Mesothelial cell of epicardium (in vitro differentiated cells): Measurements from ENCODE around the gene PTPN14. TPM values are rescaled to one million over a fixed set of nuclear protein-coding genes. Genes with fewer than 3 reads are reported as not detected.
A peak's percentile ranks its signal among the peaks of the same experiment; 100 is the strongest.

ENCODE experiments used
- DNase-seq, 2 experiments: peaks; one replicate each; pipeline ENCODE4 v3.0.0; 2021; ENCODE audit warnings: low spot score in 2 of 2; ENCODE audit not compliant: unreplicated experiment in 2 of 2
- H3K27ac Mint-ChIP-seq: 2 replicates; pipeline ENCODE4 v1.8.0; 2021; ENCODE audit warnings: mixed read lengths
- H3K27me3 Mint-ChIP-seq: 2 replicates; pipeline ENCODE4 v1.8.0; 2021; ENCODE audit warnings: low read depth, mixed read lengths
- H3K36me3 Mint-ChIP-seq: 2 replicates; pipeline ENCODE4 v1.8.0; 2021; ENCODE audit warnings: mixed read lengths
- H3K4me1 Mint-ChIP-seq: 2 replicates; pipeline ENCODE4 v1.8.0; 2021; ENCODE audit warnings: mixed read lengths
- H3K4me3 Mint-ChIP-seq: 2 replicates; pipeline ENCODE4 v1.8.0; 2021; ENCODE audit warnings: mild to moderate bottlenecking, moderate library complexity, mixed read lengths
- H3K9me3 Mint-ChIP-seq: 2 replicates; pipeline ENCODE4 v1.8.0; 2021; ENCODE audit warnings: mixed read lengths
- CTCF ChIP-seq: fragments of 200-600 bp; sonication (generic); IDR thresholded peaks from one replicate; pipeline ENCODE4 v1.5.0; 2021; ENCODE audit warnings: antibody characterized with exemption; ENCODE audit not compliant: unreplicated experiment
- total RNA-seq: library from RNA; stranded (reverse); gene quantifications from 3 replicates; pipeline ENCODE4 v1.2.1, GENCODE V29; 2021

PTPN14 gene
- total RNA-seq, 1 donor from 2014 or later = 75.8 TPM

DNA sequence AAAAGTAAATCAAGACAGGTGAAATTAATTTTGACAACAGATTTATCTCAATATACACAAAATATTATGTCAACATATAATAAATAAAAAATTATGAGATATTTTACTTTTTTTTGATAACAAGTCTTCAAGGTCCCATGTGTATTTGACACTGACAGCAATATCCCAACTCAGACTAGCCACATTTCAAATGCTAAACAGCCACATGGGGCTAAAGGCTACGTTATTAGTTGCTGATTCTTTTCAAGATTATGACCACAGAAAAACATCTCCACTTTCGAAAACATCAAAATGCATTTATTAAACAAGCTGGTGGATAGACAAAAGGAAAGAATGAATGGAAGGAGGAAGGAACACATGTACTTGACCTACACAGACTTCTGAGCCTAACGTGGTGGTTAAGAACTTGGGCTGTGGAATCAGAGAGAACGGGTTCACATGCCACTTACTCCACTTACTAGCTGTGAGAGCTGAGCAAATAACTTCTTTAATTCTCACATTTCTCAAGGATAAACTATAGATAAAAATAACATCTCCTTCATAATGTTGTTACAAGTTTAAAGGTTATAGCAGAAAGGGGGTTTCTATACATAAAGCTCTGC lies 13.4 kb downstream of the PTPN14 start:
- Mint-ChIP-seq H3K27me3 (no peaks in the 10 kb centered on the region), H3K4me3 (no peak overlapping the region), H3K36me3 (peaks cover 5% of the 10 kb centered on the region), H3K27ac (peak overlapping the region; percentile 36), H3K9me3 (peaks cover 3% of the 10 kb centered on the region), H3K4me1 (peaks cover 50% of the 10 kb centered on the region)
- no peak for TF ChIP-seq CTCF
- DNase-seq = no peak

- H3K36me3 Mint-ChIP-seq = peaks cover 12% of the 10 kb centered on the region
- no peak for TF ChIP-seq CTCF
- no peak overlapping the region for H3K4me3 Mint-ChIP-seq
- no peaks in the 10 kb centered on the region for H3K27me3 Mint-ChIP-seq
- peaks cover 42% of the 10 kb centered on the region for H3K4me1 Mint-ChIP-seq
- peaks cover 3% of the 10 kb centered on the region for H3K9me3 Mint-ChIP-seq
- no peak for DNase-seq
- H3K27ac Mint-ChIP-seq = peak overlapping the region; percentile 35
These were observed 14.2 kb downstream of the PTPN14 start for GRCh38 chr1:214537219-214537618.

GRCh38 chr1:214532070-214532469 lies 19.3 kb downstream of the PTPN14 start:
- TF ChIP-seq CTCF = no peak
- Mint-ChIP-seq H3K9me3 (peaks cover 3% of the 10 kb centered on the region), H3K36me3 (peaks cover 16% of the 10 kb centered on the region), H3K27ac (no peak overlapping the region), H3K4me3 (no peak overlapping the region), H3K4me1 (peaks cover 9% of the 10 kb centered on the region), H3K27me3 (no peaks in the 10 kb centered on the region)
- DNase-seq = no peak

DNA sequence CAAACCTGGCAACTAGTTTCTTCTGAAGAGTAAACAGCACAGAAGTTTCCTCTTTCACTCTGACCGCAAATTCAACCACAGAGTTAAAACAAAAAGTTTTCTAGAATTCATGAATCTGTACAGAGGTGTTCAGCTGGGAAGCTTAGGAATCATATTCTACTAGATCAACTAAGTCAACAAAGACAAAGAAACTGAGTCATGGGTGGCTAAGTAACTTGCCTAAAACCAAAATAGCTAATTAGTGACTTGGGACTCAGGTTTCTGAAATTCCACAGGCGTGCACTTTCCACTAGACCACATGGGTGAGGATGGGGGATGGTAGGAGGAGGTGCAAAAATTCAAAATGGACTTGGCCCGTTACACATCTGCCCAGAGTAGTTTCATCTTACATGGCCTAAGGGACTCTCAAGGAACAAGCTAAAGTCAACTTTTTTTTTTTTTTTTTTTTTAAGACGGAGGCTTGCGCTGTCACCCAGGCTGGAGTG lies 25.8 kb downstream of the PTPN14 start:
- Mint-ChIP-seq H3K4me3 (no peak overlapping the region), H3K27ac (peak overlapping the region; percentile 50), H3K4me1 (peaks cover 23% of the 10 kb centered on the region), H3K36me3 (peaks cover 4% of the 10 kb centered on the region), H3K27me3 (no peaks in the 10 kb centered on the region), H3K9me3 (no peaks in the 10 kb centered on the region)
- no peak for DNase-seq
- no peak for TF ChIP-seq CTCF

DNA sequence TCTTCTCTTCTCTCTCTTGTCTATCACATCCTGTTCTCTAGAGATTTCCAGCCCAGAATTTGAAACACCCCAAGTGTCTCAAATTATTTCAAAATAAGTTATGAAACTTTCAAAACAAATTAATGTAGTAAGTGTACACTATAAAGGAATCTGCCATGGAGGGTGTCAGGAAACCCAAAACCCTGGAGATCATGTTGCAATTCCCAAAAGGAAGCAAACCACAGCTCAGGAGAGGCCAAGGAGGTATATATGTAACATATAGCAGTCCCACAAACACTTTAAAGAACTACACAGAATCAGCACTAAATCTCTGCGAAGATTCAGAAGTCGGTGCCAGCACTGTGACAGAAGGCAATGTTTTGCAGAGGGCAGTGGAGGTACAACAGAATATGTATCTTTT lies 26.6 kb downstream of the PTPN14 start:
- Mint-ChIP-seq H3K36me3 (peaks cover 4% of the 10 kb centered on the region), H3K27me3 (no peaks in the 10 kb centered on the region), H3K9me3 (no peaks in the 10 kb centered on the region), H3K4me3 (no peak overlapping the region), H3K27ac (peak overlapping the region; percentile 13), H3K4me1 (peaks cover 27% of the 10 kb centered on the region)
- no peak for TF ChIP-seq CTCF
- no peak for DNase-seq
